Heart left ventricle (tissue), 16 donors: ENCODE results near the gene ERBB4. TPM values are rescaled to one million over a fixed set of nuclear protein-coding genes. Genes with fewer than 3 reads are reported as not detected.
A peak's percentile ranks its signal among the peaks of the same experiment; 100 is the strongest.

ENCODE experiments used
- ATAC-seq, 4 donors: fragments of 200-7000 bp; cut with Tn5 transposase; one replicate each; pipeline ENCODE4 v1.9.1; 2020 to 2022; ENCODE audit warnings: moderate library complexity in 4 of 4, mild to moderate bottlenecking in 3 of 4, moderate number of reproducible peaks in 1 of 4
- DNase-seq, 5 donors: peaks; one replicate each; pipeline ENCODE4 v3.0.0-alpha.2; 2020
- H3K27ac ChIP-seq, 12 donors: fragments of 200-600 bp; sonication (generic) in 4 of 12; one replicate each; pipeline versions ENCODE4 v1.5.0 to v1.8.0; 2016 to 2022; ENCODE audit warnings: mild to moderate bottlenecking in 2 of 12
- H3K27me3 ChIP-seq, 9 donors: fragments of 200-600 bp; sonication (generic) in 2 of 9; one replicate each; pipeline versions ENCODE4 v1.5.1 to v1.8.0; 2016 to 2022; ENCODE audit warnings: mild to moderate bottlenecking in 3 of 9
- H3K36me3 ChIP-seq, 9 donors: fragments of 200-600 bp; sonication (generic) in 2 of 9; one replicate each; pipeline versions ENCODE4 v1.5.0 to v1.8.0; 2018 to 2022; ENCODE audit warnings: mild to moderate bottlenecking in 2 of 9
- H3K4me1 ChIP-seq, 12 donors: fragments of 200-600 bp; sonication (generic) in 4 of 12; one replicate each; pipeline versions ENCODE4 v1.5.0 to v1.8.0; 2016 to 2022; ENCODE audit warnings: mild to moderate bottlenecking in 3 of 12
- H3K4me3 ChIP-seq, 12 donors: fragments of 200-600 bp; sonication (generic) in 4 of 12; one replicate each; pipeline versions ENCODE4 v1.5.0 to v1.8.0; 2017 to 2022; ENCODE audit warnings: mild to moderate bottlenecking in 9 of 12, moderate library complexity in 4 of 12
- H3K9me3 ChIP-seq, 12 donors: fragments of 200-600 bp; sonication (generic) in 4 of 12; one replicate each; pipeline versions ENCODE4 v1.5.0 to v1.8.0; 2016 to 2022; ENCODE audit warnings: mild to moderate bottlenecking in 1 of 12
- POLR2A ChIP-seq, 2 donors: fragments of 450-650 bp; IDR thresholded peaks; one replicate each; pipeline ENCODE4 v1.6.1; 2017; ENCODE audit warnings: antibody characterized with exemption in 2 of 2, mild to moderate bottlenecking in 2 of 2, moderate library complexity in 2 of 2
- WGBS, 4 donors: extraction: QIAGEN DNeasy Blood & Tissue Kit in 2 of 4; methylation state at CpG; one replicate each; pipeline versions ENCODE4 v1.1.5 to v1.1.7; 2013 to 2018; 5-methylcytosine and 5-hydroxymethylcytosine counted together
- intact Hi-C, 10 donors: fragments of 100-400 bp; cut with DNase I; formaldehyde crosslinking; loops; one replicate each; pipeline versions ENCODE4 v1.11.1 to v1.14.2; 2022
- polyA plus RNA-seq, 2 donors: library from polyadenylated mRNA; stranded (reverse); fragments of 200-250 nt; gene quantifications; one replicate each; pipeline ENCODE4 v1.2.3, GENCODE V29; 2013
- total RNA-seq, 9 donors: library from RNA; depleted of rRNA in 2 of 9; stranded (reverse); fragments of >200 nt in 2 of 9; fragmentation: NEBNext Ultra II Directional in 3 of 9; extraction: Animal tissue kit (Norgen Biotek cat#: 25700) in 3 of 9; gene quantifications; one replicate each; pipeline versions ENCODE4 v1.1.0 to v1.2.4, GENCODE V29; 2016 to 2023
- TF ChIP-seq, protein P1 (sequence below), 12 donors: fragments of 200-600 bp; sonication (generic) in 4 of 12; IDR thresholded peaks; one replicate each; pipeline versions ENCODE4 v1.5.0 to v1.8.0; 2018 to 2022; ENCODE audit warnings: antibody characterized with exemption in 12 of 12, mild to moderate bottlenecking in 5 of 12
- donor health status: ischemic (EF 13 %, LVEDD 7.1; RV severe dilation, severe dysfunction).
- donor health status: healthy with polysubstance abuse.
- donor health status: DM: no; HTN: yes; CAD: no.
- donor health status: DM: no; HTN: no; CAD: no.
- donor health status: ischemic (EF 25% LVEDD 6.9; RV normal size, moderate dysfunction).
- donor health status: ischemic (EF 25% LVEDD 5.7; RV mildly dilated, moderate dysfunction).
- donor health status: healthy.
- donor health status: DM: yes; HTN: yes; CAD: no.
- donor health status: ischemic (EF 35%, LVEDD 5.7; RV mildly dilated, moderate dysfunction).
- donor health status: nonischemic (EF 11% LVEDD 7.7; RV severe dilation, severe dysfunction).
- donor health status: DM: yes; HTN: yes; CAD: no.
- donor health status: PGD.
- donor health status: ischemic (EF 29% LVEDD 5.4; RV normal size, mild dysfunction).
- donor health status: nonischemic (EF 23%, LVEDD 6.1; RV moderate dilation, normal function).

ERBB4 gene
- total and polyA plus RNA-seq, 11 donors = 1.3 to 29.5 (median 11.7) TPM

DNA sequence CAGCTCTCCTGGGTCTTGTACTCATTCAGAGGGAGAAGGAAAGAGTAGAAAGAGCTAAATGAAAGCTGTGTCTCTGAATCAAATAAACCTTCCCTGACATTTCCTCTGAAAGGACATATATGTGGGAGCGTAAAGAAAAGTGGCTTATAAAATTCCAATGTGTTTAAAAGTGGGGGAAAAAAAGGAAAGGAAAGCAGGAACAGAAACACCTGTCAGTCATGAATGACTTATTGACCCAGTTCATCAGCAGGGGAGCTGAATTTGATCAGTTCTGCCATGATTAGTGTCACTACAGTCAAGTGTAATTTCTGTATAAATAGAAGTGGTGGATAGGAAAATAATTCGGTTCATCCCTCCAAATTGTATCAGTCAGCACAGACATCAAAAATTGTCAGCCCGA is 382.5 kb downstream of the ERBB4 start:
- H3K4me3 ChIP-seq = no peak overlapping the region
- ATAC-seq (no peak), DNase-seq (no peak)
- no peaks in the 10 kb centered on the region for H3K4me1 ChIP-seq
- no peaks in the 10 kb centered on the region for H3K27me3 ChIP-seq
- no peak overlapping the region for H3K27ac ChIP-seq
- H3K36me3 ChIP-seq = no peaks in the 10 kb centered on the region
- TF ChIP-seq, protein P1, sequence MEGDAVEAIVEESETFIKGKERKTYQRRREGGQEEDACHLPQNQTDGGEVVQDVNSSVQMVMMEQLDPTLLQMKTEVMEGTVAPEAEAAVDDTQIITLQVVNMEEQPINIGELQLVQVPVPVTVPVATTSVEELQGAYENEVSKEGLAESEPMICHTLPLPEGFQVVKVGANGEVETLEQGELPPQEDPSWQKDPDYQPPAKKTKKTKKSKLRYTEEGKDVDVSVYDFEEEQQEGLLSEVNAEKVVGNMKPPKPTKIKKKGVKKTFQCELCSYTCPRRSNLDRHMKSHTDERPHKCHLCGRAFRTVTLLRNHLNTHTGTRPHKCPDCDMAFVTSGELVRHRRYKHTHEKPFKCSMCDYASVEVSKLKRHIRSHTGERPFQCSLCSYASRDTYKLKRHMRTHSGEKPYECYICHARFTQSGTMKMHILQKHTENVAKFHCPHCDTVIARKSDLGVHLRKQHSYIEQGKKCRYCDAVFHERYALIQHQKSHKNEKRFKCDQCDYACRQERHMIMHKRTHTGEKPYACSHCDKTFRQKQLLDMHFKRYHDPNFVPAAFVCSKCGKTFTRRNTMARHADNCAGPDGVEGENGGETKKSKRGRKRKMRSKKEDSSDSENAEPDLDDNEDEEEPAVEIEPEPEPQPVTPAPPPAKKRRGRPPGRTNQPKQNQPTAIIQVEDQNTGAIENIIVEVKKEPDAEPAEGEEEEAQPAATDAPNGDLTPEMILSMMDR (IDR thresholded peaks at IDR 0.05) = no peak
- TF ChIP-seq POLR2A (IDR thresholded peaks at IDR 0.05) = no peak
- intact Hi-C loops = loop anchor here in 3 of 10 donors (10.0 kb wide), 1 partner anchor 379 kb away; the partner anchor contains the start of gene ERBB4 (in 3 of the 3)
- WGBS, 4 donors = 82 to 92% (median 89%) methylated on average over 3 of the region's 3 CpGs
- H3K9me3 ChIP-seq = no peaks in the 10 kb centered on the region

DNA sequence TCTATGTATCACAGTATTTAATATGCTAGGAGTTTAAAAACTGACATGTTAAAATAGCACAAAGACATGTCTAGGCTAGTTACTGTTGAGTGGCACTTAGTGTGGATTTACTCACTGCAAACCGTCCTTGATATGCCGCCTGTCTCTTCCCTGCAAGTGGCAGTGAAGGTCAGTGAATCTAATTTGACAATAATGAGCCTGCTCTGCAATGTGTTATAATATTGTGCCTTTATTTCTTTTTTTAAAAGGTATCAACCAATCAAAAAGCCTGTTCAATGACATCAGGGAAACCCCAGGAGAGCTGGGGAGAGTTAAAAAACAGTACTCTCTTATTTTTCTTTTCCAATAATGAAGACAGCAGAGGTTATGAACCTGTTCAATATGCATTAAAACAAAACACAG is 384.1 kb downstream of the ERBB4 start:
- H3K27me3 ChIP-seq = no peaks in the 10 kb centered on the region
- no peaks in the 10 kb centered on the region for H3K36me3 ChIP-seq
- intact Hi-C loops = loop anchor here in 3 of 10 donors (10.0 kb wide), 1 partner anchor 380 kb away; the partner anchor contains the start of gene ERBB4 (in 3 of the 3)
- H3K27ac ChIP-seq = no peak overlapping the region
- 39 to 46% (median 45%) methylated on average over 2 of the region's 2 CpGs for WGBS, 4 donors
- no peaks in the 10 kb centered on the region for H3K9me3 ChIP-seq
- DNase-seq (no peak), ATAC-seq (peak in 2 of 4 donors; percentile 39 to 70)
- no peaks in the 10 kb centered on the region for H3K4me1 ChIP-seq
- TF ChIP-seq POLR2A (IDR thresholded peaks at IDR 0.05) = no peak
- TF ChIP-seq, protein P1 (IDR thresholded peaks at IDR 0.05) = no peak
- H3K4me3 ChIP-seq = no peak overlapping the region

DNA sequence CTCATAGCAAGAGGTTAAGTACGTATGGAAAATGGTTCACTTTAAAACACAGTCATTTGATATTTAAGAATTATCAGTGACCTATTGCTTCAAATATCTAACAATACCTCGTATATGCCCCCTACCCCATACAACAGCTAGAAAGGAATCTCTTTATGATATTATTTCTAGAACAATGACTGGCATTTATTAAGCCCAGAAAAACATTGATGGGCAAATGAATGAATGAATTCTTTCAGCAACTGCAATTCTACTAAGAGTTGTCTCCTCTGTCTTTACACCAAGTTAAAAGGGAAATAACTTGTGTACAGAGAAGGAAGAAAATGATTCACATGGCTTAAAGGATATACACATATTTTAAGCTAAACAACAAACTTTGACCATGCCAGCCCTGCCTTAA is 384.7 kb downstream of the ERBB4 start:
- Histone ChIP-seq H3K4me3 (no peak overlapping the region), H3K36me3 (no peaks in the 10 kb centered on the region), H3K27me3 (no peaks in the 10 kb centered on the region), H3K4me1 (no peaks in the 10 kb centered on the region), H3K9me3 (no peaks in the 10 kb centered on the region), H3K27ac (no peak overlapping the region)
- TF ChIP-seq POLR2A (IDR thresholded peaks at IDR 0.05) = no peak
- TF ChIP-seq, protein P1 (IDR thresholded peaks at IDR 0.05) = no peak
- ATAC-seq = no peak
- DNase-seq = no peak
- intact Hi-C loops = loop anchor here in 3 of 10 donors (10.0 kb wide), 1 partner anchor 381 kb away; the partner anchor contains the start of gene ERBB4 (in 3 of the 3)
- 68 to 76% (median 72%) methylated on average over 2 of the region's 2 CpGs for WGBS, 4 donors

DNA sequence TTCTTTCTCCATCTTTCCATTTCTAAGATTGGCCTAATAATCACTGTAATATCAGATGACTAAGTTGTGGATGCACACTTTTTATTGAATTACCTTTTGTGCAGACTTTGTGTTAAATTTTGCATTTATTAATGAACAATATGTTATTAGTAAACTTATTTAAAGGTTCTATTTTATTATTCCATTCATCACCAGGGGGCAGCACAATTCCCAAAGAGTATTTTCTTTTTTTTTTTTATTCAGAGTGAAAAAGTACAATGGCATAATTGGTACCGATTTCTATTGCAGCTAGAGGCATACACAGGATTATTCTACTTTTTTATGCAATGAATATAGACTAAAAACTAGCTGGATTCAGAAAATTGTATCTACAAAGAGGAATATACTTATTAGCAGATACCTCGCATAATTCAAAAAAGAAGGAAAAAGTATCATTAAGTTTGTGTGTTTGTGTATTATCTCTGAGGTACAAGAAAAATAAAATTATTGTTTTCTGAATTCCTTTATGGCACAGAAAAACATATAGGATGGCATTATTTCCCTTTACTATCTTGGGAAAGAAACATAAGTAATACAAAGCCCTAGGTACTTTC is 390.6 kb downstream of the ERBB4 start:
- TF ChIP-seq POLR2A (IDR thresholded peaks at IDR 0.05) = no peak
- TF ChIP-seq, protein P1 (IDR thresholded peaks at IDR 0.05) = peak in 11 of 12 donors; percentile 6 to 56 (median 41)
- H3K36me3 ChIP-seq = no peaks in the 10 kb centered on the region
- intact Hi-C loops = loop anchor here in 6 of 10 donors (5.0 to 10.0 kb wide), 3 partner anchors 387 to 397 kb away; partner anchors contain the start of gene ERBB4 (in 3 of the 6)
- 47 to 65% (median 58%) methylated on average over 2 of the region's 2 CpGs for WGBS, 4 donors
- no peak overlapping the region for H3K4me3 ChIP-seq
- peaks cover 0 to 5% (median 0%) of the 10 kb centered on the region in 12 donors for H3K4me1 ChIP-seq
- no peaks in the 10 kb centered on the region for H3K27me3 ChIP-seq
- no peak for DNase-seq
- H3K27ac ChIP-seq = no peak overlapping the region
- no peaks in the 10 kb centered on the region for H3K9me3 ChIP-seq
- no peak for ATAC-seq
